Measurements from ENCODE around the gene VSTM1. TPM values are rescaled to one million over a fixed set of nuclear protein-coding genes. Genes with fewer than 3 reads are reported as not detected.
"Not testable (repeated sequence)": the region's sequence is repeated elsewhere in the genome, so short reads cannot be mapped to it uniquely, and the experiment has no call there.

The VSTM1 gene
- total RNA-seq (2014; rRNA removed; shearing (Covaris generic)), result not detected in 2 replicates

- no peaks in the 10 kb centered on the region for H3K36me3 ChIP-seq (replicated peaks; ENCODE audit: control insufficient read depth, insufficient read depth, low read length)
- no peak within 1 kb of the TSS for H3K4me3 ChIP-seq (ENCODE audit: insufficient read depth, low read depth, low read length)
- no peaks in the 10 kb centered on the region for H3K27me3 ChIP-seq (ENCODE audit: control insufficient read depth, insufficient read depth, low read length)
- peak; percentile 36 for DNase-seq
These were observed at the start of gene VSTM1 for GRCh38 chr19:54063350-54064116. TSS of gene VSTM1 (minus strand) at chr19:54063897. CDS start at chr19:54063777, 120 bp downstream.

DNA sequence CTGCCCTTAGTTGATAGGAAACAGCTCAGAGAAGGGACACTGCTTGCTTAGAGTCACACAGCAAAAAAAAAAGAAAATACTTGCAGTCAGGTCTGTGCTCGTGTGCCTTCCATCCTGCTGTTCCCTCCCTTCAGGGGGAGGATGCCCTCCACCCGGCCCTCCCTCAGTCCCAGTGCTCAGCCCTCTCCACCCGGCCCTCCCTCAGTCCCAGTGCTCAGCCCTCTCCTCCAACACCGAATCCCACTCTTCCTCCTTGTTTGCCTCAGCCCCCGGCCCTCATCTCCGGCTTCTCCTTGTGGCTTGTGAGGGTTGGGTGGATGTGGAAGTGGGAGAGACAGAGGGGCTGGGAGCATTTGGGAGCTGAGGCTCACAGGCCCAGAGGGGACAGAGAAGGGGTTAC lies 46.0 kb upstream of the VSTM1 start:
- H3K4me3 ChIP-seq (ENCODE audit: insufficient read depth, low read depth, low read length), result no peak overlapping the region
- peaks cover 35% of the 10 kb centered on the region for H3K36me3 ChIP-seq (replicated peaks; ENCODE audit: control insufficient read depth, insufficient read depth, low read length)
- DNase-seq, result no peak
- no peaks in the 10 kb centered on the region for H3K27me3 ChIP-seq (ENCODE audit: control insufficient read depth, insufficient read depth, low read length)

DNA sequence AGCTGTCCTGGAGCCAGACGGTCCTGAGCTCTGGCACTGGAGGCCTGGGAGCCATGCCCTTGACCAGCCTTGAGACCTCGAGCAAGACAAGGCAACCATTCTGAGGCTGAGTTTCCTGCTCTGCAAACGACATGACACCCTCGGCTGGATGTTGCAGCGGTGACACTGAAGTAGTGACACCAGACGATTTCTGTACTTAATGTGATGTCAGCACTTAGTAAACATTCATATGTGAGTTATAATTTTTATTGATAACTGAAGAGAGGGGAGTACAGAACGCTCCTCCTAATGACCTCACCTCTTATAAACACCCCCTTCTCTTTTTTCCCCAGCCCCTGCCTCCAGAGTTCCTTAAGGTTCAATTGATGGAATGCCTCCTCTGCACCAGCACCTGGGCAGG lies 44.8 kb upstream of the VSTM1 start:
- peaks cover 35% of the 10 kb centered on the region for H3K36me3 ChIP-seq (replicated peaks; ENCODE audit: control insufficient read depth, insufficient read depth, low read length)
- no peaks in the 10 kb centered on the region for H3K27me3 ChIP-seq (ENCODE audit: control insufficient read depth, insufficient read depth, low read length)
- H3K4me3 ChIP-seq (ENCODE audit: insufficient read depth, low read depth, low read length), result no peak overlapping the region
- no peak for DNase-seq

DNA sequence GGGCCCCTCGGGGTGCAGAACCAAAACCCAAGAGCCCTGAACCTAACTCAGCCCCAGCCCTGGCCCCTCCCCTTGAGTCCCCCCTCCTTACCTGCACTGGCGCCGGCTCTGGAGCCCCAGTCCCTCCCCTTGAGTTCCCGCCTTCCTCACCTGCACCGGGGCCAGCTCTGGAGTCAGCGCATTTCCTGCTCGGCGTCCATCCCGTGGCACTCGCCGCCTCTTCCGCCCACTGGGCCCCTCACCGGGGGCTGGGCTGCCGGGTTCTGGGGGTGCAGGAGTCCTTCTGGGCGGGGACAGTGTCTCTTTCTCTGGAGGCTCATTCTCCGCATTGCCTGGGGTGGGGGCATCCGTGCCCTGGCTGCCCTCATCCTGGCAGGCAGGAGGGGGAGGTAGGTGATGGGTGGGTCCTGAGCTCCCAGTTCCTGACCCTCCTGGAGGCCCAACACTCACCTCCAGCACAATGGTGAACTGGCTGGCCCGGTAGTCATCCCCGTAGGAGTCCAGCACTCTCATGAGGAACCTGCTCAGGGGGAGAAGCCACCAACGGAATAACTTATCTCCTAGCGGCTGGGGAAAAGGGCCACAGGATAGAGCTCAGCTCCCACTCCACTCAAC lies 44.3 kb upstream of the VSTM1 start:
- peak; percentile 64 for DNase-seq
- Histone ChIP-seq H3K4me3 (ENCODE audit: insufficient read depth, low read depth, low read length) (no peak overlapping the region), H3K27me3 (ENCODE audit: control insufficient read depth, insufficient read depth, low read length) (no peaks in the 10 kb centered on the region), H3K36me3 (replicated peaks; ENCODE audit: control insufficient read depth, insufficient read depth, low read length) (peaks cover 35% of the 10 kb centered on the region)

DNA sequence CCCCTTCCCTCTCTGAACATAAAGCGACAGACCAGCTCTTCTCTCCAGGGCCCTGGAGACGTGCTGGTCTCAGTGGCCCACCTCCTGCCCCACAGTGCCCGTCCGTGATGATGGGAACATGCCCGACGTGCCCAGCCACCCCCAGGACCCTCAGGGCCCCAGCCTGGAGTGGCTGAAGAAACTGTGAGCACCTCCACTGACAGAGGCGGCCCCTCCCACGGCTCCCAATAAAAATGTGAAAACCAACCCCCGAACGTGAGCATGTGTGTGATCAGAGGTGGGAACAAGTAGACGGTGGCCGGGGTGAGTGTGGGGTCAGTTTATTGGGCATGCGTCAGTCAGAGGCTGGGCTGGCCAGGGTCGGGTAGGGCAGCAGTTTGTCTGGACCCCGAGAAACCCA lies 43.0 kb upstream of the VSTM1 start:
- Histone ChIP-seq H3K4me3 (ENCODE audit: insufficient read depth, low read depth, low read length) (no peak overlapping the region), H3K36me3 (replicated peaks; ENCODE audit: control insufficient read depth, insufficient read depth, low read length) (peaks cover 35% of the 10 kb centered on the region), H3K27me3 (ENCODE audit: control insufficient read depth, insufficient read depth, low read length) (no peaks in the 10 kb centered on the region)
- peak; percentile 31 for DNase-seq

GRCh38 chr19:54105796-54106195 lies 42.1 kb upstream of the VSTM1 start:
- H3K27me3 ChIP-seq (ENCODE audit: control insufficient read depth, insufficient read depth, low read length), result no peaks in the 10 kb centered on the region
- peak; percentile 24 for DNase-seq
- H3K4me3 ChIP-seq (ENCODE audit: insufficient read depth, low read depth, low read length), result no peak overlapping the region
- H3K36me3 ChIP-seq (replicated peaks; ENCODE audit: control insufficient read depth, insufficient read depth, low read length), result peaks cover 34% of the 10 kb centered on the region

GRCh38 chr19:54104998-54105715 lies 41.5 kb upstream of the VSTM1 start:
- no peaks in the 10 kb centered on the region for H3K27me3 ChIP-seq (ENCODE audit: control insufficient read depth, insufficient read depth, low read length)
- H3K4me3 ChIP-seq (ENCODE audit: insufficient read depth, low read depth, low read length), result no peak overlapping the region
- H3K36me3 ChIP-seq (replicated peaks; ENCODE audit: control insufficient read depth, insufficient read depth, low read length), result peaks cover 29% of the 10 kb centered on the region
- no peak for DNase-seq

- Histone ChIP-seq H3K27me3 (ENCODE audit: control insufficient read depth, insufficient read depth, low read length) (no peaks in the 10 kb centered on the region), H3K36me3 (replicated peaks; ENCODE audit: control insufficient read depth, insufficient read depth, low read length) (peaks cover 14% of the 10 kb centered on the region), H3K4me3 (ENCODE audit: insufficient read depth, low read depth, low read length) (peak within 1 kb of the TSS; percentile 99)
- DNase-seq, result peak; percentile 100
These were observed 38.9 kb upstream of the VSTM1 start, which contains the start of gene NDUFA3 for GRCh38 chr19:54102421-54103169. TSS of gene NDUFA3 (plus strand) at chr19:54102855. CDS start at chr19:54102879, 24 bp downstream.

DNA sequence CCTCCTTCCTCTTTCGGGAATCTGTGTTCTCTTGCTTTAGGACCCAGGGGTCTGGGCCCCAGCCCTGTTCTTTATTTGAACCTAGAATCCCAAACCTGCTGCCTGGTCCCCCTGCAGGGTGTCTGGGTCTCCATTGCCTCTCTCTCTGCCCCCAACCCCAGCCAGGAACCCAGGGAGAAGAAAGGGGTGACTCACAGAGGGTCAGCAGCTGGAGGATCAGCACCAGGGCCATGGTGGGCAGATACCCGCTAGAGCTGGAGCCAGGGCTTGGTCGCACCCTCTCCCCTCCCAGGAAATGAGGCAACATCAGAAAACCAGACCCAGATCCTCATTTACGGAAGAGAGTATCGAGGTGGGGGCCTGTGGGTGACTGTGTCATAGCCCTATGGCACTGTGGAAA lies 36.9 kb upstream of the VSTM1 start, which contains the start of gene OSCAR:
Gene OSCAR, minus strand, starts transcription at position 243 of the 400 bp plus-strand sequence. Its CDS starts 11 bp downstream, at position 232.
- DNase-seq, result peak; percentile 33
- peaks cover 6% of the 10 kb centered on the region for H3K27me3 ChIP-seq (ENCODE audit: control insufficient read depth, insufficient read depth, low read length)
- H3K36me3 ChIP-seq (replicated peaks; ENCODE audit: control insufficient read depth, insufficient read depth, low read length), result peaks cover 2% of the 10 kb centered on the region; the same call in 1 of the 2 replicates
- H3K4me3 ChIP-seq (ENCODE audit: insufficient read depth, low read depth, low read length), result no peak within 1 kb of the TSS

DNA sequence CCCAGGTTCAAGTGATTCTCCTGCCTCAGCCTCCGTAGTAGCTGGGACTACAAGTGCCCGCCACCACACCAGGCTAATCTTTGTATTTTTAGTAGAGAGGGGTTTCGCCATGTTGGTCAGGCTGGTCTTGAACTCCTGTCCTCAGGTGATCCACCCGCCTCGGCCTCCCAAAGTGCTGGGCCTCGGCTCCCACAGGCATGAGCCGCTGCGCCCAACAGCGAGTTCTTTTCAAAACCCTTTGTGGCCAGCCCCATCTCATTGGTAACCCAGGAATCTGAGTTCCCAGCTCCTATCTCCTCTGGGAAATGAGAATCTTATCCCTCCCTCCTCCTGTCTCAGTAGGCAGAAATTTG lies 36.2 kb upstream of the VSTM1 start:
- not testable (repeated sequence) for DNase-seq; H3K4me3 ChIP-seq (ENCODE audit: insufficient read depth, low read depth, low read length); H3K36me3 ChIP-seq (replicated peaks; ENCODE audit: control insufficient read depth, insufficient read depth, low read length)
- peaks cover 12% of the 10 kb centered on the region for H3K27me3 ChIP-seq (ENCODE audit: control insufficient read depth, insufficient read depth, low read length)

GRCh38 chr19:54099190-54099902 lies 35.6 kb upstream of the VSTM1 start:
- DNase-seq, result no peak
- Histone ChIP-seq H3K27me3 (ENCODE audit: control insufficient read depth, insufficient read depth, low read length) (peaks cover 17% of the 10 kb centered on the region), H3K4me3 (ENCODE audit: insufficient read depth, low read depth, low read length) (no peak overlapping the region), H3K36me3 (replicated peaks; ENCODE audit: control insufficient read depth, insufficient read depth, low read length) (no peaks in the 10 kb centered on the region)

DNA sequence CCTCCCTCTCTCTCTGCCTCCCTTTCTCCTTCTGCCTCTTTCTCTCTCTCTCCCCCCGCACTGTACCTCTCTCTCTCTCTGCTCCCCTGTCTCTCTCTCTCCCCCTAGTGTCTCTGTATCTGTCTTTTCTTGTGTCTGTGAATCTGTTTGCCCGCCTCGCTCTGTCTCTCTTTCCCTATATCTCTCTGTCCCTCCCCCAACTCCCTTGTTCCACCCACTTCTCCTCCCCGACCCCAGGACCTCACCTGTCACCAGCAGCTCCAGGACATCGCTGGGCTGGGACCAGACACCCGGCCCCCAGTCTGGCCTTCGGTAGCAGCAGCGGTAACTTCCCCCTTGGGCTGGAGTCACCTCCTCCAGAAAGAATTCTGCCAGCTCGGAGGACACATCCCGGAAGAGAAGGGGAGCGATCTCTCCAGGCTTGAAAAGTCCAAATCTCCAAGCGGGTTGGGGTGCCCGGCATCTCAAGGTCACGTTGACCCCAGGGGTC lies 33.0 kb upstream of the VSTM1 start:
- H3K27me3 ChIP-seq (ENCODE audit: control insufficient read depth, insufficient read depth, low read length), result peaks cover 17% of the 10 kb centered on the region
- H3K4me3 ChIP-seq (ENCODE audit: insufficient read depth, low read depth, low read length), result peak overlapping the region; percentile 38
- no peaks in the 10 kb centered on the region for H3K36me3 ChIP-seq (replicated peaks; ENCODE audit: control insufficient read depth, insufficient read depth, low read length)
- peak; percentile 74 for DNase-seq

GRCh38 chr19:54095859-54096616 lies 32.3 kb upstream of the VSTM1 start:
- not testable (repeated sequence) for H3K36me3 ChIP-seq (replicated peaks; ENCODE audit: control insufficient read depth, insufficient read depth, low read length)
- Histone ChIP-seq H3K27me3 (ENCODE audit: control insufficient read depth, insufficient read depth, low read length) (peaks cover 17% of the 10 kb centered on the region), H3K4me3 (ENCODE audit: insufficient read depth, low read depth, low read length) (peak overlapping the region; percentile 68)
- peak; percentile 90 for DNase-seq
